RWPE1 (cell line): ENCODE data around the gene MYBPC3.

ENCODE experiments used
- CTCF ChIA-PET: fragments of 350-600 bp; sonication (Branson Sonifier 250); formaldehyde crosslinking; extraction: SDS; loops from one replicate; lab custom pipeline; 2021; lab: Yijun Ruan, JAX
- POLR2A ChIA-PET: fragments of 400-600 bp; formaldehyde crosslinking; extraction: SDS; loops from one replicate; lab custom pipeline; 2020; ENCODE audit warnings: antibody characterized with exemption; ENCODE audit not compliant: low non-redundant PET; lab: Yijun Ruan, JAX
- DNase-seq: peaks from one replicate; pipeline ENCODE4 v3.0.0; 2012; ENCODE audit warnings: low spot score
- H3K27ac ChIP-seq: fragments of 450-650 bp; 2 replicates; pipeline ENCODE4 v1.5.1; 2017
- TF ChIP-seq, protein P1 (sequence below): fragments of 450-650 bp; conservative IDR thresholded peaks from 2 replicates; pipeline ENCODE4 v1.5.1; 2017; ENCODE audit warnings: low read depth, mild to moderate bottlenecking

Gene MYBPC3

DNA sequence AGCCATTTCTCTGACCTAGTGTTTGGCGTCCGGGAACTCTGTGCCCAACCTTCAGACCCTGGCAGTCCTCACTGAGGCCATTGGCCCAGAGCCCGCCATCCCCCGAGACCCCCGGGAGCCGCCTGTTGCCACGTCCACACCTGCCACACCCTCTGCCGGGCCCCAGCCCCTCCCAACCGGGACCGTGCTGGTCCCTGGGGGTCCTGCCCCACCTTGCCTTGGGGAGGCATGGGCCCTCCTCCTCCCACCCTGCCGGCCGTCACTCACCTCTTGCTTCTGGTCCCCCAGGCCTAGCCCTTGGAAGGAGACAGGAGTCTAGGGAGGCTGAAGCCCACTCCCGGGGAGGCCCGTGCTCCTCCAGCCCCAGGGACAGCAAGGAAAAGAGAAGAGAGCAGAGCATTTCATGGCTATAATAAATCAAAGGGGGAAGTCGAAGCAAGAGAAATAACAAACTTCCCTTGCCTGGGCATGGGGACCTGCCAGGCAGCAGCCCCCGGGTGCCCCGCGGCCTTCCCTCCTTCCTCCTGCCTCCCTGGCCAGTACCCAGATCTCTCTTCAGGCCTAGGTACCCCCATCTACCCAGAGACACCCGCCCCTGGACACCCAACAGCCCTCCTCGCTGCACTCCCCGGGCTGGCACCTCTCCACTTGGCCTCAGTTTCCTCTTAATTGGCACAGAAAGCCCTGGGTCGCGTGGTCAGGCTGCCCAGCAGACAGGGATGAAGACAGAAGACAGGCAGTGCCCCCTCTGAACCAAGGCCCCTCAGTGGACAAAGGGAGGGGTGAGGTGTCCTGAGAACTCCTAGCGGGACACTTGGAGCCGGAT is 42.9 kb upstream of the MYBPC3 start:
- no peak overlapping the region for H3K27ac ChIP-seq
- POLR2A ChIA-PET: no interaction called here
- CTCF ChIA-PET: no interaction called here
- TF ChIP-seq, protein P1, sequence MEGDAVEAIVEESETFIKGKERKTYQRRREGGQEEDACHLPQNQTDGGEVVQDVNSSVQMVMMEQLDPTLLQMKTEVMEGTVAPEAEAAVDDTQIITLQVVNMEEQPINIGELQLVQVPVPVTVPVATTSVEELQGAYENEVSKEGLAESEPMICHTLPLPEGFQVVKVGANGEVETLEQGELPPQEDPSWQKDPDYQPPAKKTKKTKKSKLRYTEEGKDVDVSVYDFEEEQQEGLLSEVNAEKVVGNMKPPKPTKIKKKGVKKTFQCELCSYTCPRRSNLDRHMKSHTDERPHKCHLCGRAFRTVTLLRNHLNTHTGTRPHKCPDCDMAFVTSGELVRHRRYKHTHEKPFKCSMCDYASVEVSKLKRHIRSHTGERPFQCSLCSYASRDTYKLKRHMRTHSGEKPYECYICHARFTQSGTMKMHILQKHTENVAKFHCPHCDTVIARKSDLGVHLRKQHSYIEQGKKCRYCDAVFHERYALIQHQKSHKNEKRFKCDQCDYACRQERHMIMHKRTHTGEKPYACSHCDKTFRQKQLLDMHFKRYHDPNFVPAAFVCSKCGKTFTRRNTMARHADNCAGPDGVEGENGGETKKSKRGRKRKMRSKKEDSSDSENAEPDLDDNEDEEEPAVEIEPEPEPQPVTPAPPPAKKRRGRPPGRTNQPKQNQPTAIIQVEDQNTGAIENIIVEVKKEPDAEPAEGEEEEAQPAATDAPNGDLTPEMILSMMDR: no peak
- no peak for DNase-seq

DNA sequence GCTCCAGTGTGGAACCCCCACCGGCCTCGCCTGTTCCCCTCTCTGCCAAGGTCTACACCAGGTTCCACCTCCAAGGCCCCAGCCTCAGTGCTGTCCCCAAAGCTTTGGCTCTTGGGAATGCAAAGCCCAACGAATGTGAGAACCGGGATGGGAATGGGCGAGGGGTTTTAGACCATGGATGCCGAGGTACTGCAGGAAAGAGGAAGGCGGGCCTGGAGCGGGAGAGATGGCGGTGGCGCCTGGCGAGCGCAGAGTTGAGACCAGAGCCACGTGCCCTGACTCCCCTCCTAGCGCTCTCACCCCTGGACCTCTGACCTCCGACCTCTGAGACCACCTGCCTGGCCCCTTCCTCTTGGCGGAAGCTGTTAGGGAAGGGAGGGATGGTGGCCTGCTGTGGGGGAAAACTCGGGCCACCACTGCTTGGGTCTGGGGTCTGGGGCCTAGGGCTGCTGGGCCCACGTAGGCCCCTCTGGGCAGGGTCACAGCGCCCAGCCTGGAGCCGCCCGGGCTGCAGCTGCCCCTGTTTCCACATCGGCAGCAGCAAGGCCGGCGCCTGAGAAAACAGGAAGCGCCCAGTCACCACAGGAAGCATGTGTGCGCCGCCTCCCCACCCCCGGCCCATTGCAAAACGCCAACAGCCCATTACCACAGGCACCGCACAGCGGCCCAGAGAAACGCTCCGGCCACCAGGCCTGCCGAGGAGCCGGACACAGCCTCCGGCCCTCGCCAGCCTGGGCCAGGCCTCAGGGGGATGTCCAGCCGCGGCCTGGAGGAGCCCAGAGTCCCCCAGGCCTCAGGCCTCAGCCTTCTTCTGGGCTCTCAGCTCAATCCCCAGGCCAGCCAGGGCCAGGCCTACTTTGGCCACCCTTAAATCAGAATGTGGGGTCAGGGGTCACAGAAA is 42.1 kb upstream of the MYBPC3 start:
- DNase-seq: no peak
- TF ChIP-seq, protein P1: no peak
- POLR2A ChIA-PET: interaction anchor here (0.6 kb wide), 1 partner anchor 280 kb away, joined by 3 read pairs; no protein-coding TSS in a partner anchor
- H3K27ac ChIP-seq: no peak overlapping the region
- CTCF ChIA-PET: interaction anchor here (0.7 kb wide), 1 partner anchor 23 kb away, joined by 3 read pairs; no protein-coding TSS in a partner anchor

DNA sequence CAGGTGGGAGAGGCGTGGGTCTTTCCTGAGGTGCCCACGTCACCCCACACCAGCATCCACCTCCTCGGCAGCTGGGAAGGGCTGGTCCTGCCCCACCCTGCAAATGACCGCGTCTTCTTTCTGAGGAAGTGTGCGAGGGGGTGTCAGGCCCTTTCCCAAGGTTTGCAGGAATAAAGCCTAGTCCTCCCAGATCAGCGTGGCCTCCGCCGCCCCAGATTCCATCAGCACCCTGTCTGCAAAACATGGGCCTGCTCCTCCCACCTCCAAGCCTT is 41.5 kb upstream of the MYBPC3 start:
- ChIA-PET CTCF (no interaction called here), POLR2A (interaction anchor here (0.6 kb wide), 1 partner anchor 281 kb away, joined by 3 read pairs; no protein-coding TSS in a partner anchor)
- no peak for DNase-seq
- TF ChIP-seq, protein P1: no peak
- no peak overlapping the region for H3K27ac ChIP-seq

DNA sequence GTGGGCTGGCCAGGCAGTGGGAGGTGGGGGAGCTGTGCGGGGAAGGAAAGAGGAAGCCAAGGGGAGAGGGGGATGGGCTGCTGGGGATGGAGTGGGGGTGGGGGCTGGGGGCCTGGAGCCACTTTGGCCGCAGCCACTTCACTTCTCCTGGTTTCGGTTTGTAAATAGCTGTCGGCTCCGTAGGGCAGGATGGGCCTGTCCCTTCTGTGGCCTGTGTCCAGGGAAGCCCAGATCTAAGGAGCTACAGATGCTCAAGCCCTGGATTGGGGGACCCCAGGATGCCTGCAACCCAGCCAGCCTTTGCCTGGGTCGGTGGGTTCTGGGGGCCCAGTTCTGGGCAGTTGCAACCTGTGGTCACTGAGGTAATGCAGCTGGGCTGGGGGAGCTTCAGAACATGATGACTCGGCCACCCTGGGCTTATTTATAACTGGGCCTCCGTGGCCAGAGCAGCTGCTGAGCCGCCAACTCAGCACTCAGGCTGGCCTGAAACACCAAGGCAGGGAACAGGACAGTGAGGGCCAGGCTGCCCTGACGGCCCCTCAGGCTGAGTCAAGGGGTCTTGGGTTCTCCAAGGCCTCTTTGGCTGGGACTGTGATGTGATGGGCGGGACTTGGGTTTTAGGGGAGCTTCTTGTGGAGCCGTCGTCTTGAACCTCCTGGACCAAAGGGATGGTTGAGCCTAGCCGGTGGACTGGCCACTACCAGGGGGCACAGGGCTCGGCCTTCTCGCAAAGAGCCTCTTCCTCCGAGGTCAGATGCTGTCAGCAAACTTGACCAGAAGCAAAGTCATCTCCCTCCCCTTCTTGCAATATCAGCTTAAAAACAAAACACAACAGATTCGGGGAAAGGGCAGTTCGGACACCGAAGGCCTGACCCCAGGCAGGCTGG is 40.9 kb upstream of the MYBPC3 start:
- H3K27ac ChIP-seq: no peak overlapping the region
- DNase-seq: no peak
- TF ChIP-seq, protein P1: no peak
- POLR2A ChIA-PET: interaction anchor here (0.6 kb wide), 1 partner anchor 281 kb away, joined by 3 read pairs; no protein-coding TSS in a partner anchor
- CTCF ChIA-PET: no interaction called here

DNA sequence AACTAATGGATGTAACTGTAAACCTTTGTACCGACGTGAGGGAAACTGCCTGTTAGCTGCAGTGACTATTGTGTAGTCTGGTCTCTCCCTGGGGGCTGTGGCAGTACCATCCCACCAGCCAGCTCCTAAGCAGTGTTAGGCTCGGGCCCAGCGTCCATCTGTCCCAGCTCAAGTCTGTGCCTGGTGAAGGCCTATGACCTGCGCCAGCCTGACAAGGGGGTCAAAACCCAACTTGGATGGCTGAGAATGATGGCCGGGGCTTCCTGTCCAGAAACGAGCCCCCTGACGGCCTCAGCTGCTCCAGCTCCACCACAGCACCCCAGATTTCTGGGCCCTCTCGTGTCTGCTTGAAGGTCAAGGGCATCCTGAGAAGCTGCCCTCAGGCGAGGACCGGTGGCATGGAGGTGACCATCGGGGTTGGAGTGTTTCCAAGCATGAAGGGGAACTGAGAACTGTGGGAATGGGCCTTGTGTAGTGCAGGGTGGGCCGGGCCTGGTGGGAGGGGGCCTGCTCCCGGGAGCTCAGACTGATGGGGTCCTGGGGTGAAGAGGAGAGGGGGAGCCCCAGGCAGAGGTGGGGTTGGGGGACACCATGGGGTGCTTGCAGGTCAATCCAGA is 40.2 kb upstream of the MYBPC3 start:
- no peak overlapping the region for H3K27ac ChIP-seq
- ChIA-PET POLR2A (no interaction called here), CTCF (no interaction called here)
- DNase-seq: no peak
- TF ChIP-seq, protein P1: no peak
